GM19193 (cell line): Measurements from ENCODE around the gene FAF1.

Source experiments
- POLR2A ChIP-seq: IDR thresholded peaks from 4 replicates; pipeline ENCODE4 v1.6.1; 2011; ENCODE audit not compliant: insufficient read depth, insufficient read length; ENCODE audit errors: extremely low read depth

The FAF1 gene

DNA sequence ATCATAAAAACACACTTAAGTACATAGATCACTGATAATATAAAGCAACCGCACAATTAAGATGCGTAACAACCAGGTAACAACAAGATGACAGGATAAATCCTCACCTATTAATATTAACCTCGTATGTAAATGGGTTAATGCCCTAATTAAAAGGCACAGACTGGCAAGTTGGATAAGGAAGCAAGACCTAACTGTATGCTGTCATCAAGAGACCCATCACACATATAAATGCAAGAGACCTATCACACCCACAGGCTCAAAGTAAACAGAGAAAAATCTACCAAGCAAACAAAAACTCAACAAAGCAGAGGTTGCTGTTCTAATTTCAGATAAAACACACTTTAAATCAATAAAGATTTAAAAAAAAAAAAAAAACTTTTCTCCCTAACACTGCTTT is 151.8 kb downstream of the FAF1 start:
- TF ChIP-seq POLR2A: no peak

DNA sequence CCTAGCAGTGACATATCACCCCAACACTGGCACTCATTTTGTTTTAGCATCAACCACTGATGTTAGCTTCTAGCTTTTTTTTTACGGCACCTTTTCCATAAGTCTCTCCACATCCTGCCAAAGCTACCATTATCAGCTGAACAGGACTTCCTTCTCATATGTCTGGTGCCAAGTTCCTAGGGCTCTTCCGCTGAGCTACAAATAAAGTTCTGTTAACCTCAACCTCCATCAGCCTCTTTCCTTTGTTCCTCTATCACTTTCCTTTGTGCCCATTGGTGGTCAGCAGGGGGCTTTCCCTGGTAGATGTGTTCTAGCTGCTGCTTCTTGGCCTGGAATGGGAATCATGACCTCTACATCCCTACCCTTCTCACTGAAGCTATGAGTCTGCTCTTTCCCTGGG is 163.8 kb downstream of the FAF1 start:
- no peak for TF ChIP-seq POLR2A

DNA sequence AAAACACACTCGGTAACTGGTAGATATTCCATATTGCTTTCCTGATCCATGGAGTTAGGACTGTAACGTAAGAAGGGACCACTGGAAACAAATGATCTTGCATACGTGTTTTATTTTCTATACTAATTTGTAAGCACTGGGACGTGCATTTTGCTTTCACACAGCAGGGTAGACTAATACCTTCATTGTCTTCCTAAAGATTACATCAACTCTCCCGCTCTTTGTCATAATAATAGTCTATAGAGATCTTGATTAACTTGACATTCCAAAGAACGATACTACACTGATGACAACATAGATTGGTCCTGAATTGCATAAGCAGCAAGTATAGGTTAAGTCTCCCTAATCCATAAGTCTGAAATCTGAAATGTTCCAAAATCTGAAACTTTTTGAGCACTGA is 166.5 kb downstream of the FAF1 start:
- TF ChIP-seq POLR2A: no peak

DNA sequence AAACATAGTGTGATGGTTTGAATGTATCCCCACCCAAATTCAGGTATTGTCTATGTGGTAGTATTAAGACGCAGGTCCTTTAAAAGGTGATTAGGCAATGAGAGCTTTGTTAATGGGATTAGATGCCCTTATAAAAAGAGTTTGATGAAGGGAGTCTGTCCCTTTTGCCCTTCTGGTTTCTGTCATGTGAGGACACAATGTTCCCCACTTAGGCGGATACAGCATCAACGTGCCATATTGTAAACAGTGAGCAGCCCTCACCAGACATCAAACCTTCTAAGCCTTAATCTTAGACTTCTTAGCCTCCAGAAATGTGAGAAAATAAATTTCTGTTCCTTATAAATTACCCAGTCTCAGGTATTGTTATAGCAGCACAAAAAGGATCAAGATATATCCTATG is 172.8 kb downstream of the FAF1 start:
- TF ChIP-seq POLR2A: no peak

- TF ChIP-seq POLR2A: no peak
Measured at GRCh38 chr1:50783286-50783685, 176.8 kb downstream of the FAF1 start.

DNA sequence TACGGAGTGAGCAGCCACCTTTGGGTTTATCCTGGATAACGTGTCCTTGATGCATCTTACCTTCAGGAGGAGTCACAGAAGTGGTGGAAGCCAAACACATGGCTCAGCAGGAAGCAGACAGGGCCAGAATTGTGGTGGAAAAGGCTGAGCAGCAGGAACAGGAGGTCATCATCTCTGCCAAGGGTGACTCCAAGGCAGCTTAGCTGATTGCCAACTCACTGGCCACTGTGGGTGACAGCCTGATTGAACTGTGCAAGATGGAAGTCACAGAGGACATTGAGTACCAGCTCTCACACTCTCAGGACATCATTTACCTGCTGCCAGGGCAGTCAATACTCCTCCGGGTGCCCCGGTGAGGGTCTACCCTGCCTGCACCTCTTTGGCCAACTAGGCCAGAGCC is 179.3 kb downstream of the FAF1 start:
- no peak for TF ChIP-seq POLR2A

DNA sequence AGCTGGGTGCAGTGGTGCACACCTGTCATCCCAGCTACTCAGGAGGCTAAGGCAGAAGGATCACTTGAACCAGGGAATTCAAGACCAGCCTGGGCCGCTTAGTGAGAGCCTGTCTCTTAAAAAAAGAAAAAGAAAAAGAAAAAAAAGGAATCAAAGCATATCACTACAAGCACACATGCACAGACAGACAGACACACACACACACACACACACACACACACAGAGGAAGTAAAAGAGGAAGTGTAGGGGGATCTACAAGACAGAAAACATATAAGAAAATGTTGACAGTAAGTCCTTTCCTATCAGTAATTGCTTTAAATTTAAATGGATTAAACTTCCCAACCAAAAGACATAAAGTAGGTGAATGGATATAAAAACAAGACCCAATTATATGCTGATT is 180.3 kb downstream of the FAF1 start:
- no peak for TF ChIP-seq POLR2A

DNA sequence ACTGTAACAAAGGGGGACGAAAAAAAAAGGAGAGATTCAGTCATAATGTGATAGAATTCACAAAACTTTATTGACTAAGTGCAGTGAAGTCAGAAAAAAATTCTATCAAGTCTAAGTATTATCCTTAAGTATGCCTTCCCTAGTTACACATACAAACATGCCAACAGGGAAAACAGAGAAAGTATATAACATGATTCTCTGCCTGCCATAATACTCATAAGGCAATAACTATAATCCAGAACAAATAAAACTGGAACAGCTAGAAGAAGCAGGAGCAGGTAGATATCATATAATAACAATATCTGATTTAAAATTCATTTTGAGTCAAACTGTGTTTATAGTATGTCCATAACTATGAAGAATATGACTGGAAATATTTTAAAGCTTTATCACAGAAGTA is 184.3 kb downstream of the FAF1 start:
- TF ChIP-seq POLR2A: no peak

GRCh38 chr1:50774759-50775351 is 185.2 kb downstream of the FAF1 start:
- no peak for TF ChIP-seq POLR2A

- no peak for TF ChIP-seq POLR2A
Measured at GRCh38 chr1:50766688-50767087, 193.4 kb downstream of the FAF1 start.

DNA sequence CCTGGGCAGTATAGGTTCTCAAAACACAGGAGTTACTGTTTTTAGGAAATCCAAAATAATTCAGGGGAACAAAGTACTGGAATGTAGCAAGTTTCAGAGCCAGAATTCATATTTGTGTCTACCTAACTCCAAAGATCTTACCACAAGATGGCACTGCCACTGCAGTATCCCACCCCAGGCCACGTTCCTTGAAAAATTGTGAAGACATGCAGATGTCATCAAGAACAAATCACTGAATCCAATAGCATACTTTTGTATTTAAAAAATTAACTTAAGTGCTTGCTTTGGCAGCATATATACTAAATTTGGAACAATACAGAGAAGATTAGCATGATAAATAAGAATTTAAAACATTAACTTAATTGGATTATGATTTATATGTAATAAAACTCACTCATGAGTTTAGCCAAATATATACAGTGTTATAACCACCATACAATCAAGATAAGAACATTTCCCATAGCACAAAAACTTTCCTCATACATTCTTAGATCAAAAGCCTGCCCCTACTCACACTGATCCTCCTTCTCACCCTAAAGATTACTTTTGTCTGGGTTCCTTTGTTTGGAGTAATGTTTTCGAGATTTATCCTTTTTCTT is 209.9 kb downstream of the FAF1 start:
- no peak for TF ChIP-seq POLR2A

DNA sequence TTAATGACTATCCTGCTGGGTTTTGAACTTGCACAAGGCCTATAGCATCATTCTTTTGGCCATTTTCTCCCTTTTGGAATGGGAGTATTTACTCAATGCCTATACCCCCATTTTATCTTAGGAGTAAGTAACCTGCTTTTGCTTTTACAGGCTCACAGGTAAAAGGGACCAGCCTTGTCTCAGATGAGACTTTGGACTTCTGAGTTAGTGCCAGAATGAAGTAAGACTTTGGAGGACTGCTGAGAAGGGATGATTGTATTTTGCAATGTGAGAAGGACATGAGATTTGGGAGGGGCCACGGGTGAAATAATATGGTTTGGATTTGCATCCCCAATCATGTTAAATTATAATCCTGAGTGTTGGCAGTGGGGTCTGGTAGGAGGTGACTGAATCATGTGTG is 212.7 kb downstream of the FAF1 start:
- TF ChIP-seq POLR2A: no peak

DNA sequence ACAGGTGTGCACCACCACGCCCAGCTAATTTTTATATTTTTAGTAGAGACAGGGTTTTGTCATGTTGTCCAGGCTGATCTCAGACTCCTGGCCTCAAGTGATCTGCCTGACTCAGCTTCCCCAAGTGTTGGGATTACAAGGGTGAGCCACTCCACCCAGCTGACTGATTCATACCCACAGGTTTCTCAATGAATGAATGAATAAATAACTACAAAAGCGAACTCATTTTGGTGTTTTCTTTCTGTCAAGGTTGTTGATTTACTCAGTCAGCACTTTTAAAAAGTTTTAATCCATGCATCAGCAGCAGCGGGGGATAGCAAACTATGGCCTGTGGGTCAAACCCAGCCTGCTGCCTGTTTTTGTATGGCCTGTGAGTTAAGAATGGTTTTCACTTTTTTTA is 217.5 kb downstream of the FAF1 start:
- no peak for TF ChIP-seq POLR2A

- no peak for TF ChIP-seq POLR2A
Measured at GRCh38 chr1:50739125-50739524, 220.9 kb downstream of the FAF1 start.

DNA sequence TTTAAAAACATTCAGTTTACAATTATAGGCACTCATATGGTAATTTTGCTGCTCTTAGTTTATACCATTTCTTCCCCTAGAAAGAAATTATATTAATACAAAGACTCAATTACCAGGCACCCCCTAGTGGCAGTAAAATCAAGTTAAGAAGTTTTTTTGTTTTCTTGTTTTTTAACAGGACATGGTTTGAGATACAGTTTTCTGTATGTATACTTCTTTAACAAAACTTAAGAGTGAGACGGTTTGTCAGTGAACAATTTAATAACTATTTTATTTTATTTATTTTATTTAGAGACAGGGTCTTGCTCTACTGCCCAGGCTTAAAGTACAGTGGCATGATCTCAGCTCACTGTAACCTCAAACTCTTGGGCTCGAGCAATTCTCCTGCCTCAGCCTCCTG is 224.6 kb downstream of the FAF1 start:
- TF ChIP-seq POLR2A: no peak

- TF ChIP-seq POLR2A: no peak
Measured at GRCh38 chr1:50724626-50725286, 235.3 kb downstream of the FAF1 start.

DNA sequence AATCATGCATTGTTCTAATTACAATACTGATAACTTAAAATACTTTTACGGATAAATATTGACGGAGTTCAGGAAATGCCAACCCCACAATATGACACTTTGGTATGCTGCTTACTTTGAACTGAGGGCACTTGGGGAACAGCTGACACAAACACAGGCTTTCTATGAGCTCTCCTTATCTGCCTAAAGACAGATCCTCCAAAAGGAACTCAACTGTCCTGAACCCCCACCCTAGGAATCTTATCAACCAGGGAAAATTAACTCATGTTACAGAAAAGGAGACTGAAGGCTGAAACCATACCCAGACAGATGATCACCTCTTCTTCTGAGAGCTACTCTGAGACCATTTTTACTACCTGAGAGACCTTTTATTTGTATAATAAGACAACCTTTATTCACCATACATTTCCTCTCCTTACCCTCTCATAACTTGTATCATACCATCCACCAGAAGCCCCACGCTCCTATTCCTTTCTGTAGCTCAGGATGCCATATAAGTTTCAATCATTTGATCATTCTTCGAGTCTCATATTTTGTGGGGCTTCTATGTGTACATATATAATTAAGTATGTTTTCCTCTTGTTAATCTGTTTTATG is 239.5 kb downstream of the FAF1 start:
- no peak for TF ChIP-seq POLR2A

DNA sequence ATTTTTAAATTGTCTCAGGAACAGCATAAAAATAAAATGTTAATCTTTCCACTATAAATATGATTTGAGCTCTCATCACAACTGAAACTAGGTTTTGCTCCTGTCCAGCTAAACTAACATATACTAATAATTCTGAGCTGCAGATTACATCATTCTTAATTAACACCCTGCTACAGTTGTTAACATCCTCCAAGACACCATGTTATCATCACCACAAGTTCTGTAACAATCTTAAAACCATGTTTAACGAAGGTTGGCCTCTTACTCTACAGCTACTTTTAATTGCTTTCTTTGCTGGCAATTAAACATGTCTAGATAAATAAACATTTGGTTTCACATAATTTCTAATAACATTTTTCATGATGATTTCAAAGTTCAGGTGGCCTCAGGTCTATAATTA is 240.9 kb downstream of the FAF1 start:
- no peak for TF ChIP-seq POLR2A
